Testis (tissue), 3 donors: ENCODE measurements around the gene NKX2-2. TPM values are rescaled to one million over a fixed set of nuclear protein-coding genes. Genes with fewer than 3 reads are reported as not detected.

Experiments used
- DNase-seq: peaks from one replicate; pipeline ENCODE4 v3.0.0-alpha.2; 2019
- H3K27ac ChIP-seq, 2 donors: fragments of 200-600 bp; sonication (generic); one replicate each; pipeline ENCODE4 v1.5.1; 2019
- H3K27me3 ChIP-seq: fragments of 200-600 bp; sonication (generic); one replicate; pipeline ENCODE4 v1.5.1; 2019
- H3K36me3 ChIP-seq: fragments of 200-600 bp; sonication (generic); one replicate; pipeline ENCODE4 v1.5.1; 2017; ENCODE audit warnings: low read depth; ENCODE audit errors: missing control alignments
- H3K4me1 ChIP-seq: fragments of 200-600 bp; sonication (generic); one replicate; pipeline ENCODE4 v1.5.1; 2019
- H3K4me3 ChIP-seq, 2 donors: fragments of 200-600 bp; sonication (generic); one replicate each; pipeline ENCODE4 v1.5.1; 2017 to 2019
- H3K9me3 ChIP-seq: fragments of 200-600 bp; sonication (generic); one replicate; pipeline ENCODE4 v1.5.1; 2017
- CTCF ChIP-seq, 3 experiments: fragments of 450-650 bp in 2 of 3; fragments of 200-600 bp in 1 of 3; sonication (generic) in 1 of 3; IDR thresholded peaks; one replicate each; pipeline ENCODE4 v1.5.1; 2016 to 2019; ENCODE audit warnings: antibody characterized with exemption in 3 of 3, mild to moderate bottlenecking in 2 of 3, moderate library complexity in 1 of 3
- POLR2A ChIP-seq: fragments of 450-650 bp; IDR thresholded peaks from one replicate; pipeline ENCODE4 v1.6.1; 2017; ENCODE audit warnings: antibody characterized with exemption, mild to moderate bottlenecking, moderate library complexity
- WGBS, 2 donors: methylation state at CpG; one replicate each; pipeline ENCODE4 v1.1.5; 2018; 5-methylcytosine and 5-hydroxymethylcytosine counted together
- intact Hi-C: fragments of 100-400 bp; cut with DNase I; formaldehyde crosslinking; loops from one replicate; pipeline ENCODE4 v1.15.1; 2023; ENCODE audit warnings: low total_unique reads
- polyA plus RNA-seq: library from polyadenylated mRNA; stranded (reverse); fragments of 350-450 nt; fragmentation: Illumina TruSeq; extraction: RNeasy Lipid Tissue Mini Kit (QIAGEN cat#74804); gene quantifications from one replicate; pipeline ENCODE4 v1.2.3, GENCODE V29; 2014; ENCODE audit warnings: low read depth, low replicate concordance; ENCODE audit not compliant: insufficient read depth
- total RNA-seq, 2 donors: library from RNA; depleted of rRNA; stranded (reverse); fragments of >200 nt; gene quantifications; one replicate each; pipeline ENCODE4 v1.2.3, GENCODE V29; 2016

Gene NKX2-2
- total and polyA plus RNA-seq, 3 donors from 2014 or later: 0.16 TPM; not detected in 2

- no peak for DNase-seq
- no peaks in the 10 kb centered on the region for H3K4me1 ChIP-seq
- TF ChIP-seq POLR2A (no peak), CTCF (IDR thresholded peaks at IDR 0.05) (no peak)
- H3K27me3 ChIP-seq: no peaks in the 10 kb centered on the region
- H3K9me3 ChIP-seq: no peaks in the 10 kb centered on the region
- H3K27ac ChIP-seq: no peak overlapping the region
- H3K4me3 ChIP-seq: no peak overlapping the region
- intact Hi-C loops: no loop called here
- 76 to 81% methylated on average over 2 of the region's 2 CpGs for WGBS, 2 donors
- no peaks in the 10 kb centered on the region for H3K36me3 ChIP-seq
These were observed 42.5 kb upstream of the NKX2-2 start for GRCh38 chr20:21556398-21556797.

GRCh38 chr20:21555470-21556120 is 41.7 kb upstream of the NKX2-2 start:
- no peaks in the 10 kb centered on the region for H3K9me3 ChIP-seq
- H3K36me3 ChIP-seq: no peaks in the 10 kb centered on the region
- 63 to 71% methylated on average over 5 of the region's 5 CpGs for WGBS, 2 donors
- no peaks in the 10 kb centered on the region for H3K27me3 ChIP-seq
- intact Hi-C loops: no loop called here
- H3K4me3 ChIP-seq: no peak overlapping the region
- TF ChIP-seq POLR2A (no peak), CTCF (IDR thresholded peaks at IDR 0.05) (no peak)
- H3K4me1 ChIP-seq: no peaks in the 10 kb centered on the region
- H3K27ac ChIP-seq: no peak overlapping the region
- no peak for DNase-seq

- no peak overlapping the region for H3K27ac ChIP-seq
- intact Hi-C loops: no loop called here
- TF ChIP-seq CTCF (IDR thresholded peaks at IDR 0.05) (no peak), POLR2A (no peak)
- no peak for DNase-seq
- H3K36me3 ChIP-seq: no peaks in the 10 kb centered on the region
- no peaks in the 10 kb centered on the region for H3K4me1 ChIP-seq
- no peak overlapping the region for H3K4me3 ChIP-seq
- 59 to 70% methylated on average over 5 to 7 of the region's 7 CpGs for WGBS, 2 donors
- H3K9me3 ChIP-seq: no peaks in the 10 kb centered on the region
- H3K27me3 ChIP-seq: no peaks in the 10 kb centered on the region
These were observed 41.1 kb upstream of the NKX2-2 start for GRCh38 chr20:21554985-21555384.

- no peaks in the 10 kb centered on the region for H3K4me1 ChIP-seq
- no peak for DNase-seq
- H3K4me3 ChIP-seq: no peak overlapping the region
- intact Hi-C loops: no loop called here
- TF ChIP-seq POLR2A (no peak), CTCF (IDR thresholded peaks at IDR 0.05) (no peak)
- no peaks in the 10 kb centered on the region for H3K9me3 ChIP-seq
- H3K36me3 ChIP-seq: no peaks in the 10 kb centered on the region
- 78 to 83% methylated on average over 10 of the region's 10 CpGs for WGBS, 2 donors
- no peaks in the 10 kb centered on the region for H3K27me3 ChIP-seq
- H3K27ac ChIP-seq: no peak overlapping the region
These were observed 40.6 kb upstream of the NKX2-2 start for GRCh38 chr20:21554376-21554890.

- H3K36me3 ChIP-seq: no peaks in the 10 kb centered on the region
- H3K4me1 ChIP-seq: no peaks in the 10 kb centered on the region
- TF ChIP-seq CTCF (IDR thresholded peaks at IDR 0.05) (no peak), POLR2A (no peak)
- DNase-seq: no peak
- 81 to 86% methylated on average over 5 of the region's 5 CpGs for WGBS, 2 donors
- H3K27ac ChIP-seq: no peak overlapping the region
- no peak overlapping the region for H3K4me3 ChIP-seq
- no peaks in the 10 kb centered on the region for H3K27me3 ChIP-seq
- no peaks in the 10 kb centered on the region for H3K9me3 ChIP-seq
- intact Hi-C loops: no loop called here
These were observed 36.7 kb upstream of the NKX2-2 start for GRCh38 chr20:21550587-21550986.
